ENCODE measurements around the gene CLK3. TPM values are rescaled to one million over a fixed set of nuclear protein-coding genes. Genes with fewer than 3 reads are reported as not detected.
"Not testable (repeated sequence)": the region's sequence is repeated elsewhere in the genome, so short reads cannot be mapped to it uniquely, and the experiment has no call there.

Gene CLK3
- total RNA-seq, 4 donors from 2014 or later, result 123 to 361 (median 213) TPM

DNA sequence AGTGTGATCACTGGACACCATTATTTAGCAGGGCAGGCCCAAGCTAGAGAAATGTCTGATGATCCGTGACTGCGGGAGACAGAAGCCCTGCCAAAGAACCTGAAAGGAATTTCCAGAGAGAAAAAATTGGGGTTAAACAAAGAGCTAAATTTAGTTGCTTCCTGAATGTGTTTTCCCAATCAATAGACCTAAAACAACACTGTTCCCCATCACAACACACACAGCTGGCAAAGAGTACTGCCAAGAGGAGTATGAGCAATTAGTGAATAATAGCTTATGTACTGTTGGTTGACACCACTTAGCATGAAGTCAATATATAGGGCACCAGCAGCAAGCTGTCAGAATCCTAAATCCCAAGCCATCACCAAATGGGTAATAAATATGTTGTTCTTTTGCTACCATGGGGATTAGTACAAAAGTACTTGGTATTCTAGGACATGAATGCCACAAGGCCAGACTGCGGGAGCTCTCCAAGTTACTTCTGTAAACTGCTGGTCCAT is 35.7 kb downstream of the CLK3 start:
- Histone ChIP-seq H3K9me3 (no peaks in the 10 kb centered on the region), H3K4me1 (peaks cover 0 to 20% (median 2%) of the 10 kb centered on the region in 4 donors), H3K27ac (peak overlapping the region in 1 of 4 donors; percentile 15), H3K36me3 (no peaks in the 10 kb centered on the region), H3K4me3 (no peak overlapping the region), H3K27me3 (no peaks in the 10 kb centered on the region)
- no peak for DNase-seq
- TF ChIP-seq, protein P1, sequence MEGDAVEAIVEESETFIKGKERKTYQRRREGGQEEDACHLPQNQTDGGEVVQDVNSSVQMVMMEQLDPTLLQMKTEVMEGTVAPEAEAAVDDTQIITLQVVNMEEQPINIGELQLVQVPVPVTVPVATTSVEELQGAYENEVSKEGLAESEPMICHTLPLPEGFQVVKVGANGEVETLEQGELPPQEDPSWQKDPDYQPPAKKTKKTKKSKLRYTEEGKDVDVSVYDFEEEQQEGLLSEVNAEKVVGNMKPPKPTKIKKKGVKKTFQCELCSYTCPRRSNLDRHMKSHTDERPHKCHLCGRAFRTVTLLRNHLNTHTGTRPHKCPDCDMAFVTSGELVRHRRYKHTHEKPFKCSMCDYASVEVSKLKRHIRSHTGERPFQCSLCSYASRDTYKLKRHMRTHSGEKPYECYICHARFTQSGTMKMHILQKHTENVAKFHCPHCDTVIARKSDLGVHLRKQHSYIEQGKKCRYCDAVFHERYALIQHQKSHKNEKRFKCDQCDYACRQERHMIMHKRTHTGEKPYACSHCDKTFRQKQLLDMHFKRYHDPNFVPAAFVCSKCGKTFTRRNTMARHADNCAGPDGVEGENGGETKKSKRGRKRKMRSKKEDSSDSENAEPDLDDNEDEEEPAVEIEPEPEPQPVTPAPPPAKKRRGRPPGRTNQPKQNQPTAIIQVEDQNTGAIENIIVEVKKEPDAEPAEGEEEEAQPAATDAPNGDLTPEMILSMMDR (IDR thresholded peaks at IDR 0.05), result no peak
- TF ChIP-seq POLR2A (IDR thresholded peaks at IDR 0.05), result no peak

DNA sequence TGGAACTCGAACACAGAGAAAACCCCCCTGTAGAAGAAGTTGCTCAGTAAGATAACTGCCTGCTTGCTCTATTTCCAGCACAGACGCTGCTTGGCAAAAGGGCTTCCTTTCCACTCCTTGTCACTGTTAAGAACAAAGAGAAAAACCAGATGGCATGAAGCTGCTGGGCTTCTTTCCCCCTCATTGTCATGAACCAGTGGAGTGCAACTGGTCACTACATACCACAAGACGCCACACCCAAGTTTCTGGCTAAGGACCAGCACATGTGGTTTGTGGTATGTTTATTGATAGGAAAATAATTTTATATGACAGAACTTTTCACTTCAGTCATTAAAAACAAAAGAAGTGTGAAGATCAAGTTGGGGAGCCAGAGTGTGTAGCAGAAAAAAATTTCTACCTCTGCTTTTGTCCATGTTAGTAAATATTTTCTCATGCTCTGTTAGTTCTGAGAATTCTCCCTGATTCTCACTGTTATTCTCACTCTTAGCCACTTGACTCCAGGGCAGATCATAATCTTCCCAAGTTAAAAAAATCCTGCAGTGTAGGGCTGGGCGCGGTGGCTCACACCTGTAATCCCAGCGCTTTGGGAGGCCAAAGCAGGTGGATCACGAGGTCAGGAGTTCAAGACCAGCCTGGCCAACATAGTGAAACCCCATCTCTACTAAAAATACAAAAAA is 37.9 kb downstream of the CLK3 start:
- peak in 1 of 3 donors; percentile 59 for DNase-seq
- H3K4me1 ChIP-seq, result peaks cover 0 to 20% (median 2%) of the 10 kb centered on the region in 4 donors
- H3K36me3 ChIP-seq, result no peaks in the 10 kb centered on the region

DNA sequence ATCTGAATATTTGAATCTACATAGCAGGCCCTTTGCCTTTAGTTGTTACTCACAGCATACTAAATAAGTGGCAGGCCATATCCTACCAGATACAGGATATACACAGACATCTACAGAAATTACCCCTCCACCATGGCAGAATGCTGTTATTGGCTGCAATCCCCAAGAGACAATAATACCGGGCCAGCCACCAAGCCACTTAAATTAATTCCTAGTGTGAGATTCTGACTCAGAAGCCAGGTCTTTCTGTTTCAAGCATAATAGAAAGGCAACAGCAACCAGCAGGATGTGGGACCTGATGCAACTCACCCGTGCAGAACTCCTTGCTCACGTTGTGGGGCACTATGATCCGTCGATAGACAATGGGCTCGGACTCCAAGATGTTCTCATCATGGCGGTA is 39.8 kb downstream of the CLK3 start:
- Histone ChIP-seq H3K27me3 (no peaks in the 10 kb centered on the region), H3K36me3 (no peaks in the 10 kb centered on the region), H3K27ac (no peak overlapping the region), H3K4me1 (peaks cover 0 to 20% (median 2%) of the 10 kb centered on the region in 4 donors), H3K4me3 (no peak overlapping the region), H3K9me3 (no peaks in the 10 kb centered on the region)
- TF ChIP-seq POLR2A (IDR thresholded peaks at IDR 0.05), result no peak
- TF ChIP-seq, protein P1 (IDR thresholded peaks at IDR 0.05), result no peak
- DNase-seq, result no peak

More for the DNA sequence above, 37.9 kb downstream of the CLK3 start:
- H3K9me3 ChIP-seq, result no peaks in the 10 kb centered on the region
- H3K4me3 ChIP-seq, result no peak overlapping the region
- no peak overlapping the region for H3K27ac ChIP-seq
- TF ChIP-seq, protein P1 (IDR thresholded peaks at IDR 0.05), result no peak
- no peak for TF ChIP-seq POLR2A (IDR thresholded peaks at IDR 0.05)
- H3K27me3 ChIP-seq, result no peaks in the 10 kb centered on the region

DNA sequence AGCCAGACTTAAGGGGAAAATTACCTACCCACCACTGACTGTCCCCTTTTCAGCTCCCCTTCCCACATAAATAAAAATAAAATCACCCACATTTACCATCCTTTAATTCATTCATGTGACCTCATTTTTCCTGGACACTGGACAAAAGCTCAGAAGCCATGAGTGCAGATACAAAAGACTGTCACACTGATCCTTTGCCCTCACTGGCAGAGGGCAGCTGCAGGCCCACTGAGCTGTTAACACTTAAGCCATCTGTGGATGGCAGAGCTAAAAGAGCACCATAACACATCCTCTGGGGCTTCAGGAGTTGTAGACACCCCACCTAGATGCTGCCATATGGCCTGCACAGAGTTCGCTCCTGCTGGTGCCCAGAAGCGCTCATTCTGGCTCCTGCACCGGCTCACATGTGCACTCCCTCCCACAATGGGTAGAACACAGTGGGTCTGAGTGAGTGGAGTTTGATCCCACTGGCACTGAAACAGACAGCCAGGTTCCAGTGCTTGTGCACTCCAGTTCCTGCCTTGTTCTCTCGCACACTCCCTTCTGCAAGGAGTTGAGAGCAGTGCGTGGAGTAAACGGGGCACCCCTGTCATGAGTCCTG is 41.4 kb downstream of the CLK3 start:
- DNase-seq, result no peak
- Histone ChIP-seq H3K36me3 (no peaks in the 10 kb centered on the region), H3K27ac (no peak overlapping the region), H3K4me1 (peaks cover 0 to 20% (median 2%) of the 10 kb centered on the region in 4 donors), H3K4me3 (no peak overlapping the region), H3K9me3 (no peaks in the 10 kb centered on the region), H3K27me3 (no peaks in the 10 kb centered on the region)
- TF ChIP-seq POLR2A (IDR thresholded peaks at IDR 0.05), result no peak
- TF ChIP-seq, protein P1 (IDR thresholded peaks at IDR 0.05), result no peak

DNA sequence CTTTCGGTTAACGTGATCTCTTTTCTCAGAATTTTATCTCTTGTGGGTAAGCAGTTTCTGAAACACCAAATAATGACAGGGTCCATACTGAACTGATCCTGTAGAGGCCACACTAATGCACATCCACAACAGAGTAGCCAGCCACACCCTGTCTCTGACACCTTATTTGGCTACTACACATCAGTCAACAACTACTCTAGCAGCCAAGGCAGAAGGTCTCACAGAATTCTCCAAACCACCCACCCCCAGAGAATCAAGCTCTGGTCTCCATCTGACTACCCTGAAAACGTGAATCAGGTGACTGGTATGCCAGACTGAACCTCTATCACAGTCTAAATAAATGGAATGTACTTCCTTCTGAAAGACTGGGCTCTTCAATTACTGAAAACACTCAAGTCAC is 42.2 kb downstream of the CLK3 start:
- Histone ChIP-seq H3K27me3 (no peaks in the 10 kb centered on the region), H3K27ac (no peak overlapping the region), H3K4me3 (no peak overlapping the region), H3K4me1 (peaks cover 0 to 18% (median 2%) of the 10 kb centered on the region in 4 donors), H3K9me3 (no peaks in the 10 kb centered on the region), H3K36me3 (no peaks in the 10 kb centered on the region)
- no peak for TF ChIP-seq POLR2A (IDR thresholded peaks at IDR 0.05)
- TF ChIP-seq, protein P1 (IDR thresholded peaks at IDR 0.05), result no peak
- DNase-seq, result no peak

DNA sequence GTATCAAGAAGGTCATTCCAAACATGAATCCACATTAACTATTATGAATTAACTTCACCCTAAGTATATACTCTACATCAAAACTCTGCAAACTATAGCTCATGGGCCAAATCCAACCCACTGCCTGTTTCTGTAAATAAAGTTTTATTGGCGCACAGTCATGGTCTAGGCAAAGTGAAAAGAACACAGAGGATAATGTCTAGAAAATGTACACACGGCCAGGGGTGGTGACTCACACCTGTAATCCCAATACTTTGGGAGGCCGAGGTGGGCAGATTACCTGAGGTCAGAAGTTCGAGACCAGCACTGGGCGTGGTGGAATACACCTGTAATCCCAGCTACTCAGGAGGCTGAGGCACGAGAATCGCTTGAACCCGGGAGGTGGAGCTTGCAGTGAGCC is 45.6 kb downstream of the CLK3 start:
- not testable (repeated sequence) for DNase-seq, H3K27ac ChIP-seq, H3K36me3 ChIP-seq, H3K27me3 ChIP-seq, H3K4me3 ChIP-seq, H3K9me3 ChIP-seq
- H3K4me1 ChIP-seq, result peaks cover 0 to 21% (median 3%) of the 10 kb centered on the region in 4 donors

Data from Peyer's patch (tissue), 4 donors.